Activated naive CD4-positive, alpha-beta T cell (primary cell): Measurements from ENCODE around the gene SAMSN1.
"Not testable (repeated sequence)": the region's sequence is repeated elsewhere in the genome, so short reads cannot be mapped to it uniquely, and the experiment has no call there.

Source experiments
- DNase-seq, 4 experiments: peaks; one replicate each; lab custom pipeline; 2025; lab: John Stamatoyannopoulos, UW

SAMSN1 gene

GRCh38 chr21:14566894-14567293, 20.8 kb upstream of the SAMSN1 start:
- no peak for DNase-seq

- no peak for DNase-seq
Measured at GRCh38 chr21:14562959-14563358, 16.8 kb upstream of the SAMSN1 start.

GRCh38 chr21:14560555-14560954, 14.4 kb upstream of the SAMSN1 start:
- no peak for DNase-seq

GRCh38 chr21:14560139-14560538, 14.0 kb upstream of the SAMSN1 start:
- DNase-seq = no peak

- no peak for DNase-seq
Measured at GRCh38 chr21:14559102-14559501, 13.0 kb upstream of the SAMSN1 start.

DNA sequence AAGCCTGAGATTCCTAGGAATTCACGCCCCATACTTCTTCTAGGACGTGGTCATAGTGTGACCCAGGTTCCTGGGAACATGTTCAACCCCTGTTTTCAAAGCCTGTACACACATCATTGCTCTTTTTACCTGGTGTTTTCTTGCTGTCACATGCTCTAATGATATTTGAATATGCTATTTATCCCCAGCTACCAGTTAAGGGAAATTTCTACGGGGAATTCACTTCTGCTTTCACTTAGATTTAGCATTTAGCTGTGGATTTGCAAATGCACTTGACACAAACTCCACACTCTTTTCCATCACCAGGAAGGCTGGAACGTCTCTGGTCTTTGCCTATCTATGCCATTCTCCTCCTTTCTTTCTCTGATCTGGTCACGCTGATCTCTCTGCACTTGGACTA, 11.3 kb upstream of the SAMSN1 start:
- no peak for DNase-seq

DNA sequence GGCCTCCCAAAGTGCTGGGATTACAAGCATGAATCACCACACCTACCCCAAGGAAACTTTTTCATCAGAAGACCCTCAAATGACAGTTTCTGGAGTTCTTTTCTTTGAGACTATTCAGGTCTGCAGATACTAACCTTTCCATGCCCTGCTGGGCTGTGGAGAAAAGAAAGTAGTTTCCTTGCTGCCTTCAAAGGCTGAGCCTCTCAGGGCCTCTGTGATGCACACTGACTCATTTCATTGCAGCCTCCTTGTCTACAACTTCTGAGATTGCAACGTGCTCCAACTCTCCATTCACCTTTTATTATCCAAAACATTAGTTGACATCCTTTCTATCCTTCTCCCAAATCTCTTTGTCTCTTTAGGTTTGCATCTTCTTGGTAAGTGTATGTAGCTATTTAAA, 8.8 kb upstream of the SAMSN1 start:
- DNase-seq = no peak

- no peak for DNase-seq
Measured at GRCh38 chr21:14553422-14553821, 7.3 kb upstream of the SAMSN1 start.

DNA sequence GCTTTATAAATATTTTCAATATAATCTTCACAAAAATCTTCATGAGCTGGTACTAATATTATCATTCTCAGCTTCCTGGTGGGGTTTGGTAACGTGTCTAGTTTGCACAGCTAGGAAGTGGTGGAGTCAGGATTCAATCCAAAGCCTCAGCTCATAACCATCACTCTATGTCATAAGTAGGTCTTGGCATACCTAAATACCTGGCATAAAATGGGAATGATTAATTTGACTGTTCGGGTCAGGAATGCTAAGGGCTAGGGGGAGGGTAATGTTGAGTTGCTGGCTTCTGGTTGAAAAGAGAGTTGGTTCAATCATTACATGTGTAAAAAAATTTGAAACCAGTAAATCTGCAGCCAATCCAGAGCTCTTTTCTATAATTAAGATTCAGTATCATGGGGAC, 5.6 kb upstream of the SAMSN1 start:
- no peak for DNase-seq

GRCh38 chr21:14550135-14550534, 4.0 kb upstream of the SAMSN1 start:
- DNase-seq = no peak

- DNase-seq = no peak
Measured at GRCh38 chr21:14548779-14549178, 2.7 kb upstream of the SAMSN1 start.

GRCh38 chr21:14547834-14548513, 1.9 kb upstream of the SAMSN1 start:
- DNase-seq = no peak

GRCh38 chr21:14546719-14547118, 604 bp upstream of the SAMSN1 start:
- not testable (repeated sequence) for DNase-seq

DNA sequence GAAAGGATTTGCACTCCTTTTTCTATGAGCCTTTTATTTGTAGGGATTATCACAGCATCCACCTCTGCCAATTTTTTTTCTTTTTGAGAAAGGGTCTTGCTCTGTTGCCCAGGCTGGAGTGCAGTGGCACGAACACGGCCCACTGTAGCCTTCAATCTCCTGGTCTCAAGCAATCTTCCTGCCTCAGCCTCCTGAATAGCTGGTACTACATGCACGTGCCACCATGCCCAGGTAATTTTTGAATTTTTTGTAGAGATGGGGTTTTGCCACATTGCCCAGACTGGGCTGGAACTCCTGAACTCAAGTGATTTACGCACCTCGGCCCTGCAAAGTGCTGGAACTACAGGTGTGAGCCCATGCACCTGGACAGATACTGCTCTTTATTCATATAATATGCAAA, 2.1 kb downstream of the SAMSN1 start:
- no peak for DNase-seq

DNA sequence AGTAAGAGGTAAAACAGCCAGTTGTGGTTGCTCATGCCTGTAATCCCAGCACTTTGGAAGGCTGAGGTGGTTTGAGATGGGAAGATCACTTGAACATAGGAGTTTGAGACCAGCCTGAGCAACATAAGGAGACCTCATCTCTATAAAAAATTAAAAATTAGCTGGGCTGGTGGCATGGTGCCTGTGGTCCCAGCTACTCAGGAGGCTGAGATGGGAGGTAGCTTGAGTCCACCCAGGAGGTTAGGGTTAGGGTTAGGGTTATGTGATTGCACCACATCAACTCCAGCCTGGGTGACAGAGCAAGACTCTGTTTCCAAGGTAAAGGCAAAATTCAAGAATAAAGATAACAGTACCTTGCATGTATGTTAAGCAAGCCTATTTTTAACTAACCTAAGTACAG, 3.5 kb downstream of the SAMSN1 start:
- DNase-seq = no peak

- DNase-seq = no peak
Measured at GRCh38 chr21:14541841-14542490, 4.1 kb downstream of the SAMSN1 start.

GRCh38 chr21:14538483-14538882, 7.6 kb downstream of the SAMSN1 start:
- DNase-seq = no peak

DNA sequence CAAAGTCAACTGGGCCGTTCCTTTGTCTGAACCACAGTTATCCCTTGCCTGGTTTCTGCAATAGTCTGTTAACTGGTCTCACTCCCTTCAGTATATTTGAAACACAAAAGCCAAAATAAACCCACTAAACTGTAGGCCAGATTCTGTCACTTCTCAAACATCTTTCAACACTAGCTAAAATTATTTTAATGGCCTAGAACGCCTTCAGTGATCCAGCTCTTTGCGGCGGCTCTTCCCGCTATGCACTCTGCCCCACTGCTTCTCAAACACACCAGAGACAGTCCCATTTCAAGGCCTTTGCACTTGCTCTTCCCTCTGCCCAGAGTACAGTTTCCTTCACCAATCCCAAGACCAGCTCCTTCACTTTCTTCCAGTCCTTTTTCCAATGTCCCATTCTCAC, 9.2 kb downstream of the SAMSN1 start:
- no peak for DNase-seq

DNA sequence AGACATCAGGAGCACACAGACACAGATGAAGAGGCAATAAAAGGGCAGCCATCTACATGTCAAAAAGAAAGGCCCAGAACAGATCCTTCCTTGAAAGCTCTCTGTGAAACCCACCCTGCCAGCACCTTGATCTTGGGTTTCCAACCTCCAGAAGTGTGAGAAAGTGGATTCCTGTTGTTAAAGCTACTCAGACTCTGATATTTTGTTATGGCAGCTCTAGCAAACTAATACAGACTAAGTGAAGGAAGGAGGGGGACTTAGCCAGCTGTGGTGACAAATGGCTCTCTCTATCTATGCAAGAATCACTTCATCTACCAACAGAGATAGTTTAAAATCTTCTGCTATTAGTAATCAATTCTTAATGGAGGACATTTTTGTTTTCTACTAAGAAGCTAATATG, 10.4 kb downstream of the SAMSN1 start:
- DNase-seq = no peak

- DNase-seq = no peak
Measured at GRCh38 chr21:14533499-14534428, 12.4 kb downstream of the SAMSN1 start.

DNA sequence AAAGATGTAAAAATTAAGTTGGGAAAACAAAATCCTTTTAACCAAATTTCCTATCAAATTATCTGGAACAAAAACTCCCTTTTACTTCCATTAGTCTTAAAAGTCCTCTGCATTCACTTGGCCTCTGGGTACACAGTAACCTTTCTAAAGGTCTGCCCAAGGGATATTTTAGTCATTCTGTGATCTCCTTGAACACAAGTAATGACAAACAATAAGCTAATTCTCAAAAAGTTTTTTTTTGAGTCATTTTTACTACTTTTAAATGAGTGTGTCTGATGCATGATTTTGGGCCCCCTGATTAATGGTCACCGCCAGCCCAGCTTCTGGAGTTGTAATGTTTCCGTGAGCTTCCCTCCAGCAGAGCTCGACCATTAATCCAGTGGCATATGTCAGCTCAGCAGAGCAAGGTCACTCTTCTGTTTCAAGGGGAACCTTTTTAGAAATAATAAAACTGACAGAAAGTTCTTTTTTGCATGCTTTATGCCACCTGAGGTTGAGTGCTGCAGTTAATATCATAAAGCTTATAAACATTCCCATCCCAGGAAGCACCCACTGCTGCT, 14.3 kb downstream of the SAMSN1 start:
- DNase-seq = no peak

- DNase-seq = no peak
Measured at GRCh38 chr21:14530592-14530991, 15.5 kb downstream of the SAMSN1 start.

DNA sequence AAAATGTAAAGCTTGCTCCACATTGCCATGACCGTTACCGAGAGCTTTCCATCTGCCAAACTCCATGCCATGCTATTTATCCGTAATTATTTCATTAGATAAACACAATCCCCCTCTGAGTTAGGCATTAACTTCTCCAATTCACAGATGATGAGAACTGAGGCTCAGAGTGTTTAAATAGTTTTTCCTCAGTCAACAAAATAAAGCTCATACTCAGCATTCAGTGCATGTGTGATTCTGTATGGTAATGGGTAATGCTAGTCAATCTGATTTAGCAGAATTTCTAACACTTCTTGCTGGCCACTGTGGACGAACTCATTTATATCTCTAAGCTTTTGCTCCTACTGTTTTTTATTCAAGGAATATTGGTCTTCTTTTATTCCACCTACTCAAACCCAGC, 17.3 kb downstream of the SAMSN1 start:
- no peak for DNase-seq
